Peyer's patch (tissue), 4 donors: Measurements from ENCODE around the gene C3orf85. TPM values are rescaled to one million over a fixed set of nuclear protein-coding genes. Genes with fewer than 3 reads are reported as not detected.

ENCODE experiments used
- DNase-seq, 3 donors: peaks; one replicate each; pipeline ENCODE4 v3.0.0-alpha.2; 2017 to 2019
- H3K27ac ChIP-seq, 4 donors: fragments of 200-600 bp; sonication (generic); one replicate each; pipeline ENCODE4 v1.5.1; 2016 to 2019
- H3K27me3 ChIP-seq, 2 donors: fragments of 200-600 bp; sonication (generic); one replicate each; pipeline ENCODE4 v1.5.1; 2019
- H3K36me3 ChIP-seq, 3 donors: fragments of 200-600 bp; sonication (generic); one replicate each; pipeline ENCODE4 v1.5.1; 2016 to 2019
- H3K4me1 ChIP-seq, 4 donors: fragments of 200-600 bp; sonication (generic); one replicate each; pipeline ENCODE4 v1.5.1; 2016 to 2019
- H3K4me3 ChIP-seq, 4 donors: fragments of 200-600 bp; sonication (generic); 1 replicate in 3 of 4; 2 replicates in 1 of 4; pipeline ENCODE4 v1.5.1; 2016 to 2019; ENCODE audit warnings: mild to moderate bottlenecking in 1 of 4
- H3K9me3 ChIP-seq, 4 donors: fragments of 200-600 bp; sonication (generic); one replicate each; pipeline ENCODE4 v1.5.1; 2016 to 2019; ENCODE audit warnings: mild to moderate bottlenecking in 1 of 4
- CTCF ChIP-seq, 6 experiments: fragments of 450-650 bp in 4 of 6; fragments of 200-600 bp in 2 of 6; sonication (generic) in 1 of 6; IDR thresholded peaks; one replicate each; pipeline ENCODE4 v1.5.1; 2017 to 2019; ENCODE audit warnings: antibody characterized with exemption in 6 of 6, mild to moderate bottlenecking in 3 of 6, moderate library complexity in 1 of 6
- POLR2A ChIP-seq, 2 donors: fragments of 450-650 bp; IDR thresholded peaks; one replicate each; pipeline ENCODE4 v1.5.1; 2017; ENCODE audit warnings: antibody characterized with exemption in 2 of 2, mild to moderate bottlenecking in 2 of 2, moderate library complexity in 2 of 2
- total RNA-seq, 4 donors: library from RNA; depleted of rRNA; stranded (reverse); fragments of >200 nt; gene quantifications; one replicate each; pipeline ENCODE4 v1.1.0, GENCODE V29; 2016

The C3orf85 gene
- 100 to 1,000 TPM in 1 of 4 donors, 10 to 100 TPM in 2, 1 to 10 TPM in 1; 6.6 to 174 (median 85.8) TPM for total RNA-seq

GRCh38 chr3:109136523-109136922 is at the start of gene C3orf85:
Gene C3orf85 (plus strand): TSS chr3:109136719. CDS start chr3:109136848, 129 bp downstream.
- Histone ChIP-seq H3K27me3 (no peaks in the 10 kb centered on the region), H3K4me1 (peaks cover 0 to 22% (median 0%) of the 10 kb centered on the region in 4 donors), H3K9me3 (no peaks in the 10 kb centered on the region), H3K36me3 (peaks cover 0 to 6% (median 0%) of the 10 kb centered on the region in 3 donors), H3K27ac (peak within 1 kb of the TSS in 3 of 4 donors; percentile 19 to 71 (median 27)), H3K4me3 (peak within 1 kb of the TSS in 2 of 4 donors; percentile 52)
- TF ChIP-seq POLR2A (IDR thresholded peaks at IDR 0.05): peak; percentile 43 to 64
- no peak for TF ChIP-seq CTCF (IDR thresholded peaks at IDR 0.05)
- DNase-seq: no peak

GRCh38 chr3:109089265-109089664 is 47.3 kb upstream of the C3orf85 start:
- Histone ChIP-seq H3K4me1 (no peaks in the 10 kb centered on the region), H3K27ac (no peak overlapping the region), H3K9me3 (no peaks in the 10 kb centered on the region), H3K36me3 (no peaks in the 10 kb centered on the region), H3K27me3 (no peaks in the 10 kb centered on the region), H3K4me3 (no peak overlapping the region)
- TF ChIP-seq POLR2A (IDR thresholded peaks at IDR 0.05) (no peak), CTCF (IDR thresholded peaks at IDR 0.05) (no peak)
- no peak for DNase-seq

- H3K4me1 ChIP-seq: no peaks in the 10 kb centered on the region
- no peaks in the 10 kb centered on the region for H3K36me3 ChIP-seq
- H3K27ac ChIP-seq: no peak overlapping the region
- H3K4me3 ChIP-seq: no peak overlapping the region
- no peak for DNase-seq
- no peak for TF ChIP-seq CTCF (IDR thresholded peaks at IDR 0.05)
- TF ChIP-seq POLR2A (IDR thresholded peaks at IDR 0.05): no peak
- H3K27me3 ChIP-seq: no peaks in the 10 kb centered on the region
- no peaks in the 10 kb centered on the region for H3K9me3 ChIP-seq
These were observed 44.7 kb upstream of the C3orf85 start for GRCh38 chr3:109091846-109092245.

- no peak for TF ChIP-seq CTCF (IDR thresholded peaks at IDR 0.05)
- TF ChIP-seq POLR2A (IDR thresholded peaks at IDR 0.05): no peak
- H3K4me3 ChIP-seq: no peak overlapping the region
- H3K9me3 ChIP-seq: no peaks in the 10 kb centered on the region
- no peaks in the 10 kb centered on the region for H3K27me3 ChIP-seq
- no peaks in the 10 kb centered on the region for H3K36me3 ChIP-seq
- H3K27ac ChIP-seq: no peak overlapping the region
- H3K4me1 ChIP-seq: no peaks in the 10 kb centered on the region
- DNase-seq: no peak
These were observed 43.0 kb upstream of the C3orf85 start for GRCh38 chr3:109093561-109093960.

- Histone ChIP-seq H3K4me3 (no peak overlapping the region), H3K4me1 (no peaks in the 10 kb centered on the region), H3K27ac (no peak overlapping the region), H3K9me3 (no peaks in the 10 kb centered on the region), H3K27me3 (no peaks in the 10 kb centered on the region), H3K36me3 (no peaks in the 10 kb centered on the region)
- no peak for DNase-seq
- TF ChIP-seq CTCF (IDR thresholded peaks at IDR 0.05) (no peak), POLR2A (IDR thresholded peaks at IDR 0.05) (no peak)
These were observed 41.4 kb upstream of the C3orf85 start for GRCh38 chr3:109095166-109095565.
